Suprapubic skin (tissue), 4 donors: Measurements from ENCODE around the gene NT5C1A. TPM values are rescaled to one million over a fixed set of nuclear protein-coding genes. Genes with fewer than 3 reads are reported as not detected.
A peak's percentile ranks its signal among the peaks of the same experiment; 100 is the strongest.

Experiments
- DNase-seq, 2 donors: peaks; one replicate each; pipeline ENCODE4 v3.0.0-alpha.2; 2019; ENCODE audit warnings: low spot score in 2 of 2
- H3K27ac ChIP-seq: fragments of 200-600 bp; sonication (generic); one replicate; pipeline ENCODE4 v1.5.1; 2019
- H3K27me3 ChIP-seq: fragments of 200-600 bp; sonication (generic); one replicate; pipeline ENCODE4 v1.5.1; 2019
- H3K36me3 ChIP-seq: fragments of 200-600 bp; sonication (generic); one replicate; pipeline ENCODE4 v1.5.1; 2019
- H3K4me1 ChIP-seq: fragments of 200-600 bp; sonication (generic); one replicate; pipeline ENCODE4 v1.5.1; 2019
- H3K4me3 ChIP-seq: fragments of 200-600 bp; sonication (generic); one replicate; pipeline ENCODE4 v1.5.1; 2019; ENCODE audit warnings: mild to moderate bottlenecking
- H3K9me3 ChIP-seq: fragments of 200-600 bp; sonication (generic); one replicate; pipeline ENCODE4 v1.5.1; 2019
- CTCF ChIP-seq, 2 donors: fragments of 200-600 bp in 1 of 2; fragments of 450-650 bp in 1 of 2; sonication (generic) in 1 of 2; IDR thresholded peaks; one replicate each; pipeline ENCODE4 v1.5.1; 2016 to 2019; ENCODE audit warnings: antibody characterized with exemption in 2 of 2, mild to moderate bottlenecking in 1 of 2, moderate library complexity in 1 of 2
- EP300 ChIP-seq: sonication (generic); formaldehyde crosslinking; IDR thresholded peaks from one replicate; pipeline ENCODE4 v1.6.1; 2017; ENCODE audit warnings: antibody characterized with exemption
- POLR2A ChIP-seq, 2 donors: fragments of 450-650 bp; IDR thresholded peaks; one replicate each; pipeline ENCODE4 v1.6.1; 2017; ENCODE audit warnings: antibody characterized with exemption in 2 of 2, mild to moderate bottlenecking in 2 of 2, moderate library complexity in 2 of 2
- POLR2AphosphoS5 ChIP-seq, 3 donors: sonication (generic); formaldehyde crosslinking; IDR thresholded peaks; one replicate each; pipeline ENCODE4 v1.6.1; 2017; ENCODE audit warnings: antibody characterized with exemption in 3 of 3
- WGBS: methylation state at CpG from one replicate; pipeline ENCODE4 v1.1.5; 2018; 5-methylcytosine and 5-hydroxymethylcytosine counted together
- total RNA-seq, 4 donors: library from RNA; depleted of rRNA; stranded (reverse); fragments of >200 nt; gene quantifications; one replicate each; pipeline ENCODE4 v1.1.0, GENCODE V29; 2016

NT5C1A gene
- total RNA-seq, 4 donors from 2014 or later = not detected

DNA sequence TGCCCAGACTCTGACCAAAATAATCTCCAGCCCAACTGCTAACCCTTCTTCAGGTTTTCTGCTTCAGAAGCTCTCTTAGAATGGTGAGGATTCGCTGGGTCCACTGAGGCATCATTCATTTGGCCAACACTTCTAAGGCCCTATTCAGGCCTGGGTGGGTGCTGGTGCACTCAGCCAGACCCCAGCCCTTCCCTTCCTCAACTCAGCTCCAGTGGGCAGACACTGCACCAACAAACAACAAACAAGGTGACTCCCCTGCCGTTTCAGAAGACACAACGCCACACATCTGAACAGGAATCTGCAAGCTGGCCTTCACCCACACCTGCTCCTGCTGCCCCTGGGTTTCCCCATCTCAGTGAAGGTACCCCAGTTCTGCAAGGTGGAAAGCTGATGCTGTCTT, 38.5 kb downstream of the NT5C1A start:
- Histone ChIP-seq H3K27ac (no peak overlapping the region), H3K27me3 (peaks cover 28% of the 10 kb centered on the region), H3K36me3 (no peaks in the 10 kb centered on the region), H3K4me3 (no peak overlapping the region), H3K9me3 (no peaks in the 10 kb centered on the region), H3K4me1 (peaks cover 13% of the 10 kb centered on the region)
- DNase-seq = no peak
- 72% methylated on average over 3 of the region's 3 CpGs for WGBS
- TF ChIP-seq CTCF (IDR thresholded peaks at IDR 0.05) = no peak
- no peak for TF ChIP-seq EP300
- no peak for TF ChIP-seq POLR2A (IDR thresholded peaks at IDR 0.05)
- TF ChIP-seq POLR2AphosphoS5 (IDR thresholded peaks at IDR 0.05) = no peak

DNA sequence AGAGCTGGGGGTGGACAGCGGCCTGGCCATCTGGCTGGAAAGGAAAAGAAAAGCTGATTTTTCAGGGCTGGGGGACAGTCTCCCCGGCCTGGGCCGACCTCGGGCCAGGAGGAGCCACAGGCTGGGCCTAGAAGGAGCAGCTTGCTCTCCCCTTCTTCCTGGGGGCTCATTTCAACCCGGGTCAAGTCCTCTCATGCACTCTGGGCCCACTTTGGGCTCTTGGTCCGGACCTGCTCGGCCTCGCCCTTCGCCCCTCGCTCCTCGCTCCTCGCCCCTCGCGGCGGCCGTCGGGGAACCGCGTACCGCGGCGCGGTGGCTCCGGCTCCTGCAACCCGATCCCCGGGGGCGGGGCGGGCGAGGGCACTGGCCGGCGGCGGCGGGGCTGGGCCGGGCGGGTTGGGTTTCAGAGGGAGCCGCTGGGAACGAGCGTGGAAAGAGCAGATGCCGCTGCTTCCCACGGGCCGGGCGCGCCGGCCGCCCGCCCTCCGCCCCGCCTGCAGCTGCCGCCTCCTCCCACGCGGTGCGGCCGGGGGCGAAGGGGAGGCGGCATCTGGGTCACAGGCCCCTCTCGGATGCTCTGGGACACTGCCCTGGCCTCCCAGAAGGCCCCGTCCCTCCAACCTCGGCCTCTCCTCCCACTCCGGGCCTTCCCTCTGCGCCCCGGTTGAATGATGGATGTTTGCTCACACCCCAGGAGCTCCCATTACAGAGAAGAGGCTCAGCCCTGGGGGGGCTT, 39.1 kb downstream of the NT5C1A start:
- WGBS = 48% methylated on average over 5 of the region's 61 CpGs
- TF ChIP-seq POLR2AphosphoS5 (IDR thresholded peaks at IDR 0.05) (no peak), CTCF (IDR thresholded peaks at IDR 0.05) (no peak), EP300 (no peak), POLR2A (IDR thresholded peaks at IDR 0.05) (no peak)
- H3K36me3 ChIP-seq = no peaks in the 10 kb centered on the region
- no peak overlapping the region for H3K27ac ChIP-seq
- H3K9me3 ChIP-seq = no peaks in the 10 kb centered on the region
- H3K4me3 ChIP-seq = peak overlapping the region; percentile 5
- peaks cover 28% of the 10 kb centered on the region for H3K27me3 ChIP-seq
- peak in 1 of 2 donors; percentile 68 for DNase-seq
- peaks cover 13% of the 10 kb centered on the region for H3K4me1 ChIP-seq

DNA sequence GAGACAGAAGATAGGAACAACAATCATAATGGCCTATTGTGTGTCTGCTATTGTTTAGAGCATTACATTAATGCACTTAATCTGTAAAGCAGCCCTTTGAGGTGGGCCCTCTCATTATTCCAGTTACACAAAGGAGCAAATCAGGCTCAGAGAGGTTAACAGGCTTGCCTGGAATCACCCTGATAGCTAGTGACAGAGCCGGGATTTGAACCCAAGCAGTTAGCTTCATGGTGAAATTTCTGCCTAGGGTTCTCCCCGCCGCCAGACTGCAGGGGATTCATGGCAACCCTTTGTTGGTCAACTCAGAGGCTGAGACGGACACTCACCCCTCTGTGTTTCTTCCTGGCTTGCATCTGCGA, 39.6 kb downstream of the NT5C1A start:
- peaks cover 27% of the 10 kb centered on the region for H3K27me3 ChIP-seq
- no peak overlapping the region for H3K27ac ChIP-seq
- TF ChIP-seq POLR2AphosphoS5 (IDR thresholded peaks at IDR 0.05) = no peak
- no peak for TF ChIP-seq POLR2A (IDR thresholded peaks at IDR 0.05)
- TF ChIP-seq CTCF (IDR thresholded peaks at IDR 0.05) = no peak
- TF ChIP-seq EP300 = no peak
- H3K4me3 ChIP-seq = no peak overlapping the region
- H3K36me3 ChIP-seq = no peaks in the 10 kb centered on the region
- H3K9me3 ChIP-seq = no peaks in the 10 kb centered on the region
- 83% methylated on average over 5 of the region's 5 CpGs for WGBS
- DNase-seq = no peak
- H3K4me1 ChIP-seq = peaks cover 13% of the 10 kb centered on the region

DNA sequence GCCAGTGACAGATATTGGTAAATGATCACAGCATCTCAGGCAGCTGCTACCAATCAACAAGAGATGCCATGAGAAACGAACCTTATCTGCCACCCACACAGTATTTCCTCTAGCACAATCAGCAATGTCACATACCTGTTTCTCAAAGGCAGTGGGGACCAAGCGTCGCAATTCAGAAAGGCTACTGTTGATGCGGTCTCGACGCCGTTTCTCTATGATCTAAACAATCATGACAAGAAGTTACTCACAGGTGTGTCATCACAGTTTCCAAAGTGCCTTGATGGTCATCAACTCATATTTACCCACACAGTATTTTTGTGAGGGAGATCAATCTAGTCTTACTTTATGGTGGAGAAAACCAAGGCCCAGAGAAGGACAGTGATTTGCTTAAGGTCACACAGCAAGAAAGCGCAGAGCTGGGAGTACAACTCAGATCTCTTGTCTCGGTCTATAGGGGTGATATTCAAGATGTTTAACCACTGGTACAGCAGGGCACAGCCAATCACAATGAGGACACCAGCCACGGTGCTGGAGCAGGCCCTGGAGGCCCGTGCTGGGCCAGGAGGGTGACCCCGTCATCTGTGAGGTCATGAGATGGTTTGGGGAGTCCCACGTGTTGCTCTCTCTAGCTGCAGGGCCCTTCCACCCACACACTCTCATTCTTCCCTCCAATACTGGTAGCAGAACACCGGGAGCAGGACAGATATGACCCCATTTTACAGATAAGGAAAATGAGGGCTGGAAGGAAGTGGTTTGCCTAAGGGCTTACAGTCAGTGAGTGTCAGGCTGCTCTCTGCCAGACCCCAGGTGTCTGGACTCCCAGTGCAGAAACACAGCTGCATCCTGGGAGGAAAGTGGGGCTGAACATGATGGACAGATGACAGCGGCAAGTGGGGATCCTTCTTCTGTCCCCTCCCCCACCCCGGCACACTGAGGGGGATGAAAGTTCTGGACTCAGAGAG, 40.3 kb downstream of the NT5C1A start:
- TF ChIP-seq EP300 = no peak
- TF ChIP-seq CTCF (IDR thresholded peaks at IDR 0.05) = no peak
- no peak for TF ChIP-seq POLR2A (IDR thresholded peaks at IDR 0.05)
- no peak for TF ChIP-seq POLR2AphosphoS5 (IDR thresholded peaks at IDR 0.05)
- H3K27ac ChIP-seq = no peak overlapping the region
- 77% methylated on average over 15 of the region's 16 CpGs for WGBS
- no peak overlapping the region for H3K4me3 ChIP-seq
- peaks cover 13% of the 10 kb centered on the region for H3K4me1 ChIP-seq
- no peaks in the 10 kb centered on the region for H3K36me3 ChIP-seq
- H3K9me3 ChIP-seq = no peaks in the 10 kb centered on the region
- no peak for DNase-seq
- peaks cover 23% of the 10 kb centered on the region for H3K27me3 ChIP-seq

- H3K36me3 ChIP-seq = no peaks in the 10 kb centered on the region
- H3K4me1 ChIP-seq = peaks cover 22% of the 10 kb centered on the region
- H3K27ac ChIP-seq = no peak overlapping the region
- no peak for TF ChIP-seq POLR2A (IDR thresholded peaks at IDR 0.05)
- TF ChIP-seq CTCF (IDR thresholded peaks at IDR 0.05) = no peak
- WGBS = 94% methylated on average over 11 of the region's 11 CpGs
- H3K4me3 ChIP-seq = no peak overlapping the region
- no peak for DNase-seq
- H3K27me3 ChIP-seq = peaks cover 6% of the 10 kb centered on the region
- H3K9me3 ChIP-seq = no peaks in the 10 kb centered on the region
Measured at GRCh38 chr1:39628807-39629350, 43.0 kb downstream of the NT5C1A start.
